NT2/D1 (cell line): ENCODE measurements around the gene NKX2-1.

Source experiments
- DNase-seq: peaks from one replicate; pipeline ENCODE4 v3.0.0-alpha.2; 2011; ENCODE audit warnings: low read depth, low spot score
- H3K27me3 ChIP-seq: 2 replicates; pipeline ENCODE4 v1.6.0; 2011; ENCODE audit warnings: mild to moderate bottlenecking; ENCODE audit not compliant: insufficient read length, insufficient read depth
- H3K36me3 ChIP-seq: 2 replicates; pipeline ENCODE4 v1.6.1; 2011; ENCODE audit warnings: mild to moderate bottlenecking, low read length, mixed read lengths; ENCODE audit not compliant: insufficient read depth, insufficient read length
- H3K4me1 ChIP-seq: 2 replicates; pipeline ENCODE4 v1.5.1; 2011; ENCODE audit not compliant: insufficient read depth, insufficient read length
- H3K4me3 ChIP-seq: 2 replicates; pipeline ENCODE4 v1.5.1; 2011; ENCODE audit warnings: low read depth; ENCODE audit not compliant: insufficient read length
- H3K9ac ChIP-seq: 2 replicates; pipeline ENCODE4 v1.6.0; 2011; ENCODE audit warnings: low read depth; ENCODE audit not compliant: insufficient read length
- H3K9me3 ChIP-seq: 2 replicates; pipeline ENCODE4 v1.5.1; 2011; ENCODE audit warnings: mild to moderate bottlenecking, low read length; ENCODE audit not compliant: insufficient read depth
- SUZ12 ChIP-seq: IDR thresholded peaks from 2 replicates; pipeline ENCODE4 v1.6.1; 2011; ENCODE audit not compliant: insufficient read length, insufficient read depth; ENCODE audit errors: extremely low read depth
- YY1 ChIP-seq: IDR thresholded peaks from 2 replicates; pipeline ENCODE4 v1.6.1; 2011; ENCODE audit not compliant: insufficient read length, insufficient read depth
- ZNF274 ChIP-seq: IDR thresholded peaks from 2 replicates; pipeline ENCODE4 v1.6.1; 2011; ENCODE audit warnings: mild to moderate bottlenecking, low read depth, low read length

NKX2-1 gene

GRCh38 chr14:36510874-36511273 is 9.2 kb downstream of the NKX2-1 start:
- peaks cover 100% of the 10 kb centered on the region for H3K27me3 ChIP-seq

GRCh38 chr14:36510078-36510799 is 9.8 kb downstream of the NKX2-1 start:
- H3K27me3 ChIP-seq: peaks cover 100% of the 10 kb centered on the region
- no peak for DNase-seq

More at GRCh38 chr14:36510874-36511273, 9.2 kb downstream of the NKX2-1 start:
- Histone ChIP-seq H3K9ac (no peak overlapping the region), H3K9me3 (no peaks in the 10 kb centered on the region), H3K36me3 (no peaks in the 10 kb centered on the region), H3K4me1 (peaks cover 4% of the 10 kb centered on the region), H3K4me3 (no peak overlapping the region)
- TF ChIP-seq YY1 (no peak), ZNF274 (no peak), SUZ12 (no peak)
- DNase-seq: no peak

GRCh38 chr14:36509069-36509917 is 10.7 kb downstream of the NKX2-1 start:
- H3K4me3 ChIP-seq: no peak overlapping the region
- H3K9me3 ChIP-seq: no peaks in the 10 kb centered on the region
- TF ChIP-seq ZNF274 (no peak), YY1 (no peak), SUZ12 (no peak)
- H3K4me1 ChIP-seq: peaks cover 6% of the 10 kb centered on the region
- DNase-seq: no peak
- H3K27me3 ChIP-seq: peaks cover 100% of the 10 kb centered on the region
- no peak overlapping the region for H3K9ac ChIP-seq
- no peaks in the 10 kb centered on the region for H3K36me3 ChIP-seq

More at GRCh38 chr14:36510078-36510799, 9.8 kb downstream of the NKX2-1 start:
- no peak overlapping the region for H3K4me3 ChIP-seq
- H3K36me3 ChIP-seq: no peaks in the 10 kb centered on the region
- H3K9ac ChIP-seq: no peak overlapping the region
- H3K4me1 ChIP-seq: peaks cover 6% of the 10 kb centered on the region
- TF ChIP-seq ZNF274: no peak
- peak; percentile 78 for TF ChIP-seq SUZ12
- H3K9me3 ChIP-seq: no peaks in the 10 kb centered on the region

- DNase-seq: no peak
- Histone ChIP-seq H3K36me3 (no peaks in the 10 kb centered on the region), H3K9ac (no peak overlapping the region), H3K4me1 (peaks cover 2% of the 10 kb centered on the region), H3K27me3 (peaks cover 100% of the 10 kb centered on the region), H3K4me3 (no peak overlapping the region), H3K9me3 (no peaks in the 10 kb centered on the region)
- TF ChIP-seq YY1 (no peak), SUZ12 (no peak), ZNF274 (no peak)
These were observed 11.5 kb downstream of the NKX2-1 start for GRCh38 chr14:36508418-36509068.

- TF ChIP-seq SUZ12 (no peak), YY1 (no peak), ZNF274 (no peak)
- DNase-seq: no peak
- no peaks in the 10 kb centered on the region for H3K9me3 ChIP-seq
- H3K9ac ChIP-seq: no peak overlapping the region
- no peaks in the 10 kb centered on the region for H3K36me3 ChIP-seq
- H3K4me3 ChIP-seq: no peak overlapping the region
- peaks cover 2% of the 10 kb centered on the region for H3K4me1 ChIP-seq
- H3K27me3 ChIP-seq: peaks cover 100% of the 10 kb centered on the region
These were observed 12.1 kb downstream of the NKX2-1 start for GRCh38 chr14:36507847-36508417.

- H3K27me3 ChIP-seq: peaks cover 100% of the 10 kb centered on the region
- no peak for DNase-seq
- no peaks in the 10 kb centered on the region for H3K9me3 ChIP-seq
- no peak overlapping the region for H3K9ac ChIP-seq
- H3K36me3 ChIP-seq: no peaks in the 10 kb centered on the region
- H3K4me3 ChIP-seq: no peak overlapping the region
- TF ChIP-seq ZNF274 (no peak), YY1 (no peak), SUZ12 (no peak)
- peaks cover 2% of the 10 kb centered on the region for H3K4me1 ChIP-seq
These were observed 13.1 kb downstream of the NKX2-1 start for GRCh38 chr14:36506732-36507614.
